Cortex of kidney (tissue), 1 donor: ENCODE measurements around the gene MARCOL.

Source experiments
- DNase-seq: peaks from one replicate; lab custom pipeline; 2025; lab: John Stamatoyannopoulos, UW

Gene MARCOL, protein sequence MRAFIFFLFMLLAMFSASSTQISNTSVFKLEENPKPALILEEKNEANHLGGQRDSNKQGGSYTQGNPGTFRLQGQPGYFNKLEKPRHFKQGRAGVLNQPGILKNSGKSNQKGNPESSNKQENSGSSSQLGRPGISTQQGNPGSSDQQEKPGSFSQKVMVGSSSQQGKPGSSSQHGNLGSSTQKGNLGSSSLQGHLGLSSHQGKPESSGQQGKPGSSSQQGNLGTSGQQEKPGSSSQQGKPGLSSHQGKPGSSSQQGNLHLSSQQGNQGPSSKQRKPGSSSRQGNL

DNA sequence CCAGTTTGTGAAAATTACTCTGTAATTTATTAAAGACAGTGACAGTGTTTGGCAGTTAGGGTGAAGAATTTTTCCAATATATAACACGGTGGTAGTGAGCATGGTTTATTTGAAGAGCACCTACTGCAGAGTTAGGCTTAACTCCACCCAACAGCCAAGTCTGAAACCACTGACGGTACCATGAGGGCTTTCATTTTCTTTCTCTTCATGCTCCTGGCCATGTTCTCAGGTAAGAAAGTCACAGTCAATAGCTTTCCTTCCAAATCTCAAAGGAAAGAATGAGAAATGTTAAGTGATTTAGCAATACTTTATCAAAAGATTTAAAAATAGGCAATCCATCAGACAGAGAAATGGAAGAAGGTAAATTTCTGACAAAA, at the start of gene MARCOL:
Gene MARCOL, plus strand, starts transcription at position 108 of the 377 bp plus-strand sequence. Its CDS starts 73 bp downstream, at position 181.
- no peak for DNase-seq

DNA sequence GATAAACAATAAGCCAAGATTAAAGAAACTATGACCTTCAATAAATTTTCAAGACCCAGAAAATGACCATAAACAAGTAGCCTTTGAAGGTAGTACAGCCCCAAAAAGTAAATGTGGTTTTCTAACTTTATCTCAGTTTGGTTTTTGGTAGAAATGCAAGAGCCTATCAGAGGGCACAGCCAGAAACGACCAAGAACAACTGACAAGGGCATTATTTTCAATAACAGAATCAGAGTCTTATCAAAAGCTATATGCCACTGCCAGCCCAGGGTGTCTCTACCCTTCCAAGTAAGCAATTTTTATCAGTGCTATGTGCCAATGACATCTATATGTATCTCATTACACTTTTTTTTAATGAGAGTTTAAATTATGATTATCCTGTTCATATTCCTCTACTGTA, 47.3 kb upstream of the MARCOL start:
- DNase-seq: no peak

DNA sequence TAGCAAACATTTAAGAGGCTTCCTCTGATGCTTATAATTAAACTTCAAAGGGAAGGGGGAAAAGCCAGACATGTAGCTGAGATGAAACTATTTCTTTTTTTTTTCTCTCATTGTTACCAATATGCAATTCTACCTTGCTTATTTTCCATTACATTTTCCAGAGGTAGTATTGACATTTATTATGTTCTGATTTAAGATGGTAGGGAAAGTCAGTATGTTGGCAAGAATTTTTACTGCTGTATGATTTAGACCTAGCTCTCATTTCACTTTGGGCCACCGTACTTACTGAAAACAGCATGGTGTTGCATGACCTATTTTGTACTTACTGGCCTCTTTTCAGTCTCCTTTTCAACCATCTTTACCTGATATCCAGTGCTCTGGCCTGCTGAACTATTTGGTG, 45.1 kb upstream of the MARCOL start:
- DNase-seq: no peak

DNA sequence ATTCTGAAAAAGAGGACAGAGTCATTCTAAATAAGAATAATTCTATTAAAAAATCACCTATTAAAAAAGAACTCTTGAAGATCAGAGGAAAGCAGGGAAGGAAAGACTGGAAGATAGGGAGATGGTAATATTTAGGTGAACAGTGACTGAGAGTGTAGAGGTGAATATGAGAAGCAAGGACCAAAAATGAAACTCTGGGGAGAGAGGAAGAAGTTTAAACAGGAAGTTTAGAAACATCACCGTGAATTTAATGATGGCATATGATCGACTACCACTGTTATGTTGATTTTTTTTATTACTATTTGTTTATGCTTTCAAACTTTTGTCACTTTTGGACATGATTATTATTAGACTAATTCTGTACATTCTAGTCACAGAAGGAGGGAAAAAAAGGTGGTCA, 37.2 kb upstream of the MARCOL start:
- no peak for DNase-seq

DNA sequence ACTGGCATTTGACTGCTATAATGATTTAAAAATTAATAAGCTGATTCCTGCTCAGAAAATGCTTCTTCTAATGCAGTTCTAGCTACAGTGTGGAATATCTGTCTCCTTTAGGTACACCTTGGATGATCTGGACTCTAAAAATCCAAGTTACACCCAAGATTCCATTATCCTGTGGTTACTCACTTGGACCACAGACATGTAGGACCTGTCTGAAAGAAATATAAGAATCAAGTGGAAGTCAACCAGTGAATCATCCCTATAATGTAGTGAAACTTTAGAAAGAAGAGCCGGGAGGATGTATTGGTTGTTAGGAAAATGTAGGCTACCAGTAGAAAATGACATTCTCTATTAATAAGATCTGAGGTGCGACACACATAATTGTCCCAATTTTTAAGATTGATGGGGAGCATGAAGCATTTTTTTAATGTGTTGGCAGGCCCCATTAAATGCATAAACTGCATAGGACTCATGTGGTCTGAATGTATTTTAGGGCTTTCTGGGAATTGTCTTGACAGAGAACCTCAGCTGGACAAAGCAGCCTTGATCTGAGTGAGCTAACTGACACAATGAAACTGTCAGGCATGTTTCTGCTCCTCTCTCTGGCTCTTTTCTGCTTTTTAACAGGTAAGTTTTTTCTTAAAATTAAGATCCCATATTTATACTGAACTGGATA, 35.7 kb upstream of the MARCOL start, which contains the start of gene SPINK6:
Gene SPINK6, plus strand, starts transcription at position 512 of the 673 bp plus-strand sequence. Its CDS starts 55 bp downstream, at position 567.
- DNase-seq: no peak

DNA sequence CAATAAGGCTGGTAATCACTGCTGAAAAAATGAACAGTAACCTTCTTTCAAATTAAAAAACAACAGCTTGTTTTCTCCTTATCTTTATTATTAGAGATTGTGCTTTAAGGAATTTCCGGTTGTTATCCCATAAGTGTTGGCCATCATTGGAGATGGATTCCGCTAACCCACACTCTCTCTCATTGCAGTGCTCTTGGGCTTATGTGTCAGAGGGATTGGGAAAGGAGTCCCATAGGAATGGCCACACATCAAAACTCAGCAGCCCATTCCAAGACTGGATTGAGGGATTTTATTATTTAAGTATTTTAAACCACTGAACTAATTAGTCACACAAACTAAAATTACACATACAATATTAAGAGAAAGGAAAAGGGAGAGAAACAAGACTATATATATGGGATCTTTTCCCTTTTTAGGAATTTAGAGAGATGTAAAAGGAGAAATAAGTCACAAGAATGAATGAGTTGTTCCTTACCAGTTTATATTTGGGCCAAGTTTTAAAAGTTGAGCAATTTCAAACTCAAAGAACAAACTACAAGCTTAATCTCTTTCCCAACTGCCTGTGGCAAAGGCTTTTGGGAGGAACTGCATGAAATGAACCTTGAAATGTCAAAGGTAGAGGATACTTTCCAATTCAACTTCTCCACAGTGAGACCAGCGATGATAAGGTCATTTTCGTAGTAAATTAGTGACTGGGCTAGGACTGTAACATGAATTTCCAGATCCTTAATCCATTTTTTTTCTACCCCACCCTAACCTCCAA, 33.1 kb upstream of the MARCOL start:
- no peak for DNase-seq

DNA sequence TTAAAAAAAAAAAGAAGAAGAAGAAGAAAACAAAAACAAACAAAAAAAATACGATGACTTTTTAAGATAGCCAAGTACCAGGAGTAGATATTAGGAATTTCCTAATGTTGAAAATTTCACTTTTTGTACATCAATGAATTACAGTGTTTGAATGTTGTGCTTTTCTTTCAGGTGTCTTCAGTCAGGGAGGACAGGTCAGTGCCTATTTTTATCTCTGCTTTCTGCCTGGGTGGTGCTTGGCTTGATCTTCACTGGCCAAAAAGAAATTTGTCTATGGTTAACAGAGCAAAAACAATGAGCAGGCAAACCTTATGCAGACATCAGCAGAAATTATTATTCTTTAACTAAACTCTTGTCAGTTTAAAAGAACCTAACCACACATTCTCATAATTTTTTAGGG, 32.5 kb upstream of the MARCOL start:
- DNase-seq: no peak

DNA sequence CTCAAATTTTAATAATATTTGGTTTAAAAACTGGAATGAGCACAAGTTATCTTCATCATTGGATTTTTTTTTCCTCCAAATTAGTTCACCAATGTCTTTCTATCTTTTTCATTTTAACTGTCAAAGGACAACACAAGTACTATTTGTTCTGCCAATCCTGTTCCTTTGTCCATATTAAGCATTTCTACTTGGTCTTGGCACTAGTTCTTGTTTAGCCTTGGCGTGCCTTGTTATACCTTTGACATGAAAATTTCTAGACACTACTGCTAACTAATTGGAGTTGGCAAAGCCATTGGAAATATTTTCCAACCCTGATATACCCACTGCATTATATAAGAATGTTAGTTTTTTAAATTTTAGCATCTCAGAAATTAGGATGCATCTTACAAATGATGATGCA, 31.7 kb upstream of the MARCOL start:
- DNase-seq: no peak

DNA sequence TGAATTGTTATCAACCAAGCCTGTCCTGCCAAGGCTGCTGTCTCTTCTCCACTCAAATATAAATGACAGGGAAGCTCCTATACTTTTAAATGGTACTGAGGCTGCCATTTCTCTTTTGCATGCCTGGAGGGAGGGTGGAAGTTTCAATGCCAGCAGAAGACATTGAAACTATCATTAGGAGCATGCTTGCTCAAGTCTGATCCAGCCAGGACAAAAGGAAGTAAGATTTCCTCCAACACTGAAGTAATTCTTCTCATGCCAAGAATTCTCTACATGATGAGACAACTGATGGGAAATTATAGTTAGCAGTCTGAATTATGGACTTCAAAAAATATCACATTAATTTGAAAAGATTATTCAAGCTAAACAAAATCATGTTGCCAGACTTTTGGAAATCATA, 30.1 kb upstream of the MARCOL start:
- no peak for DNase-seq

DNA sequence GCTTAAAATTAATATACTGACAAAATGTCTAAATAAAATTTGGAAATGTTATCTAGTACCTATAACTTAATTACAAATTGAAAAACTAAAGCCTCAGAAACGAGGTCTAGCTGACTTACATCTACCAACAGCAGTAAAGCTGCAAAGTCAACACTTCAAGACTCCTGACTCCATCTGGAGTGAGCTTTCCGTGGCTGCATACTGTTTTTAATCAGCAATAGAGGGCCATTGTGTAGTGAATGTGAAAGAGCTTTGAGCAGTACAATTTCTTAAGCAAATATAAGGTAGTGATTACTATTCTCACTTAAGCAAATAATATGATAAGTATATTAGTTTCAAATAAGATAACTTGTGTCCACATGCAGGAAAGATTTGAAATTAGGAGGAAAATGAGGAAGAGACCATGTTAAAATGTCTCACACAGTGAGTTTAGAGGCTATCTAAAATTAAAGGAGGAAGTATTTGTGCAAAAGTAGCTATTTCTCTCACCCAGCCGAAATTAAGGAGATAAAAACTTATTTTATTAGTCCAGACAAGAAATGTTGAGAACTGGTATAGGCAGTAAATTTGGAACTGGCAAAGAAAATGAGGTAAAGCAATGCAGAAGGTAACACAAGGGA, 29.1 kb upstream of the MARCOL start:
- no peak for DNase-seq

DNA sequence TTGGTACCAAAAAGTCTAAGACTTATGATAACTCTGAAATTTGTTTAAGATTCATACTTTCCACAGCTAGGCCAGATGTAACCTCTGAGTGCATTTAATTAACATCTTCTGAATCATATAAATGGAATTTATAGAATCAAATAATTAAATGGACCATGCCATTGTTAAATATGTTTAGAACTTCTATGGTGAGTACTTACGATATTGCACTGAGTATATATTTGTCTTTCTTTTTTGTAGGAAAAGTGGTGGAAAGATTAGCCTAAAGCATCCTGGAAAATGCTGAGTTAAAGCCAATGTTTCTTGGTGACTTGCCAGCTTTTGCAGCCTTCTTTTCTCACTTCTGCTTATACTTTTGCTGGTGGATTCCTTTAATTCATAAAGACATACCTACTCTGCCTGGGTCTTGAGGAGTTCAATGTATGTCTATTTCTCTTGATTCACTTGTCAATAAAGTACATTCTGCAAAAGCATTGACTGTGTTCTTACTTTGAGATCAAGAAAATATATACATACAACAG, 23.6 kb upstream of the MARCOL start:
- DNase-seq: no peak

DNA sequence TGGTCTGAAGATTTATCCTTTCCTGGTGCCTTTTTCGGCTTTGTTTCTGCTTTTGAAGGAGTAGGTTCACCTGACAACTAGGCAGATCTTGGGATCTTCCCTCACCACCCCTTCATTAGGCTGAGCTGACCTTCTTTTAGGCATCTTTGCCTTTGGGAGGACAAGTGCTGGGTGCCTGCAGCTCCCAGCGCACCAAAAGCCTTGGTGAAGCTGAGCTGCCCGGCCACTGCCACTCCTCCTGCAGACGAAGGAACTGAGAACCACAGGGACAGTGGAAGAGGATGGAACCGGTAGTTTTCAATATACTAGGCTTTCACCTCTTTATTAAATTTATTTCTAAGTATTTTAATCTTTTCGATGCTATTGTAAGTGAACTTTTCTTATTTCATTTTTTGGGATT, 16.8 kb upstream of the MARCOL start:
- no peak for DNase-seq

DNA sequence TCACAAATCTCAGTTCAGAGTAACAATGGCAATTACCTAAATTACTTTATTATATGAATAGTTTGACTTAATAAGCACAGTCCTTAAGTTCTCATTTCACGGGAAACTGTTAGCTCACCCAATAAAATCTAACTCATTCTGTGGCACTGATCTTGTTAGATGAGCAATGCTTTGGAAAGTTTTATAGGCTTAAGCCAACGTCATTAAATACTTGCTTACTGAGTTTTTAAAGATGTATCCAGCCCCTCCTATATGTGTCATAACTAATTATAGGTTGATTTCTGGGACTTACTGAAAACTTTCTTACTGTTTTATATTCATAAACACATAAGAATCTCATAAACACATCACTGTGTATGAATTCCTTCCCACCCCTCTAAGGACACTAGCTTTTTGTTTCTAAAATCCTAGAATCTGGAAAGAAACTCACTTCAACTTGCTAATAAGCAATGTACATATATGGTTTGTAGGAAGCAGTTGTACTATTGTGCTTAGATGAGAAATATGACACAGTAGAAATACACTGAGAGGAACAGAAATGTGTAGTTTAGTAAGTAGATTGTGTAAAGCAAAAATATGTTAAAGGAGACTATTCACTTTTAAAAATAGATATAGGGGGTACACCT, 14.1 kb upstream of the MARCOL start:
- no peak for DNase-seq

DNA sequence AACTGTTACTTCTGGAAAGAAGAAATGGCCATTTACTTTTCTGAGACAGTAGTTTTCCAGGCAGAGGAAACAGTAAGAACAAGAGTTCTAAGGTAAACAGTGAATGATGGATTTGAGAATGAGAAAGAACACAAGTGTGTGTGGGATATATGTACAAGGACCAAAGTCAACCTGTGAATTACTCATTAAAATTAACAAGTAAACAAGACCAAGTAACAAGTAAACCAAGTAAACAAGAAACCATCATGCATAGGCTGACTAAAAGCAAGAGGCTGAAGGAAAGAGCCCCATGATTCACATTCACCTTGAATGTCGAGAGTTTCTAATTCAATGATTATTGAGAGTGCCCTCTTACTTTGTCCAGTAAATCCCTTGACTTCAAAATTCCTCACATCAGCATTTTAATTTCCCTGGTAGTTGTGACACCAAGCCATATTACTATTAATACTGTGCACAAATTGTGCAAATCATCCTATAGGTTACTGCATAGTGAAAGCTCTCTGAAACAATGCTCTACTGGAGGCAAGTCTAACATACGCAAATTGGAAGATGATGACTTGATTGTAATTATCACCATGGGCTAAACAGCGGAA, 9.8 kb upstream of the MARCOL start:
- DNase-seq: no peak

DNA sequence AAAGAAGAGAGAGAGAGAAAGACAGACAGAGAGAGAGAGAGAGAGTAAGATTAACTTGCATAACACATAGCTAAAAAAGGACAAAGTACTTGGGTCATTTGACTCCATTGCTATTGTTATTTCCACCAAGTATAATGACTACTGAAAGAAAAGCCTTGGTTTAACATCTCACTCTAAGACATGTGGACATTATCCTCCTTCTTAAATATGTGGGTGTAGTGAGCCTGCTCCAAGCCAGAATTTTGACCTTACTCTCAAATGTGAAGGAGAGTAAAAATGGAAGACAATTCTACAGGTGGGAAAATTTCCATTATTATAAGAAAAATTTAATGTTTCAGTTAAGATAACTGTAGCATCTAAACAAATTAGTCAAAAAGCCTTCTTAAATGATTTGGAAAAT, 8.5 kb upstream of the MARCOL start:
- DNase-seq: no peak

DNA sequence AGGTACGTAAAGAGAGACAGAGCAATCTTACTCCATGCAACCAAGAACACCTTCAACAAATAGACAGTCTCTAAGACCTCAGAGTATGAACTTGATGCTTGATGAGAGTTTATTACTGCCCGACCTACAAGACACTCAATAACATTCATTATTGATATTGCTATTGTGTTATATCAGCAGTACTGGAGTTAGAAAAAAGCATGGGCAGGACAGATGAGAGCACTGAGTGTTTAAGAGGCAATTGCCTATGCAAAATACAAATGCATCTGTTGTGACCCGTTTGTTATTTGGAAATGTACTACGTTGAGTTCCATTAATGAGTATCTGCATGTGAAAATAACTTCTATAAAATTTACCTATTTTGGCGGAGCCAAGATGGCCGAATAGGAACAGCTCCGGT, 8.1 kb upstream of the MARCOL start:
- DNase-seq: no peak

DNA sequence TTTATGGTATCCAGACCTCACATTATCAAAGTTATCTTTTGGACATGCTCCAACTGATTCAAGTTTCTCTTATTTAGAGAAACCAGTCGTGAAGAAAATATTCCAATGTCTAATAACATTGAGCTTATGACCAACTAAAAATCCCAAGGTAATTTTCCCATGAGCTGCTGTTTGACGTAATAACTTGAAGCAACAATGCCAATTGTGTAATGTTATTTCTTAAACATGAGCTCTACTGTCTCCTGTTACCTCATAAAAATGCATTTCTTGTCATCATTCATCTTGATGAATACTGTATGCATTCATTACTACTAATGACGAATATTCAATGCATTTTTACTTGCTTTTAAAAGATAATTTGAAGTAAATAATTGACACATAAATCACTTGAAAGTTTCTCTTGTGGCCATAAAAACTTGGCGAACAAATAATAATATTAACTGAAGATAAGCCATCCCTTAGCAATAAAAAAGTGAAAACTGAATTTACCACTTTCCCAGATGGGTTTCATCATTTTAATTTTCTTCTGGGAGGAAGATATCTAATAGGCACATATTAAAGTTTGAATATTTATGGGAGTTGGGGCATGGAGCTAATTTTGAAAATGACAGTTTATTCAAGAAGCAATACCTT, 424 bp upstream of the MARCOL start:
- no peak for DNase-seq

DNA sequence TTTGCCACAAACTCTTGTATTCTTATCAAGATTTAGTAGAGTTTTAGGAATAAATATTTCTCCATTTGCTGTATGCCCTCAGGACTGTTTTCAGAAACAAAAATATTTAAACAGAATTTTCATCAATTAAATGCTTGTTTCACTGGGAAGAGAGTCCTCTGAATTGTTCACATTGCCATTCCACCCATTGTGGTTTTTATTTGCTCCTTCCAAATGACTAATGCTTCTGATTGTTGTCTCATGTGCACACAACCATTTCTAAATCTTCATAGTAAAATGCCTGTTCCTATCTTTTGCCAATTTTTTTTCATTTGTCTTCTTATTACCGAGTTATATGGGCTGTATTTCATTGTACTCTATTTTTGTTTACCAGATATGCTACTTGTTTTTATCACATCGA, 10.6 kb downstream of the MARCOL start:
- DNase-seq: no peak

DNA sequence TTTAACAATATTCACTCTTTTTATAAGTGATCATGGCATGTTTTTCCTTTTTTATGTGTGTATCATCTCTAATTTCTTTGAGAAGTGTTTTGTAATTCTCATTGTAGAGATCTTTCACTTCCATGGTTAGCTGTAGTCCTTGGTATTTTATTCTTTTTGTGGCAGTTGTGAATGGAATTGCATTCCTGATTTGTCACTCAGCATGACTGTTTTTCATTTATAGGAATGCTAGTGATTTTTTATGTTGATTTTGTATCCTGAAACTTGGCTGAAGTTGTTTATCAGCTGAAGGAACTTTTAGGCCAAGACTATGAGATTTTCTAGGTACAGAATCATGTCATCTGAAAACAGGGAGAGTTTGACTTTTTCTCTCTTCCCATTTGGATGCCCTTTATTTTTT, 17.1 kb downstream of the MARCOL start:
- DNase-seq: no peak

DNA sequence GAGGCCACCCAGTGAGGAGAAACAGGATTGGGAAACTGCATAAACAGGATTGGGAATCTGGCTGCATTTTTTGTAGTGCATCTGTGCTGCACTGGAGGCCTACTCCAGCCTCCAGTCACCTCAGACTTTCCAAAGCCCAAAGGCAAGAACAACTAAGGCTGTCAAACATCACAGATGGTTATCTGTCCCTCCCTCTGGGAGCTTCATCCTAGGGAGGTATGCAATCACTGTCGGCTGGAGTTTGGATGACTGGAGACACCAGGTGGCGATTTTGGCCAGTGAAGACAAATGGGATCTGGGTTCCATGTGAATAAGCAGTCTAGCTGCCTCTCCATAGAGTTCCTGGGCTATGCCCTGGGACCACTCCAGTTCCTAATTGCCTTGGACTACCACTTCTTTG, 21.0 kb downstream of the MARCOL start:
- DNase-seq: no peak

DNA sequence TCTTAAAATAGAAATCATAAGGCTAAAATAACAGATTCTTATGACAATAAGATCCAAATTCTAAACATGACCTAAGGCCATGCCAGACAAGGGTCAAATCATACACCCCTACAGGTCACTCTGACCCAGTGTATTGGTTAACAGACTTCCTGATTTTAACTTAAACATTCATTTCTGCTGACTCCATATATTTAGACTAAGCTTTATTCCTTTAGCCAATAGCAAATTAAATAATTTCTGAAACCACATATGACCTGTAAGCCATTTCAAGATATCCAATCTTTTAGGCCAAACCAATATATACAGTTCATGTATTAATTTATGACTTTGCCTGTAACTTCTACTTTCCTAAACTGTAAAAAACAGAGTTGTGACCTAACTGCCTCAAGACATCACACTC, 22.9 kb downstream of the MARCOL start:
- no peak for DNase-seq
